GM12892 (cell line): ENCODE data around the gene CERS6.
"Not testable (repeated sequence)": the region's sequence is repeated elsewhere in the genome, so short reads cannot be mapped to it uniquely, and the experiment has no call there.

Source experiments
- DNase-seq: peaks from one replicate; pipeline ENCODE4 v3.0.0; 2011; ENCODE audit not compliant: insufficient read length
- FAIRE-seq: peaks from 2 replicates; lab custom pipeline; 2011; peaks lifted over from hg19 to GRCh38; lab: Jason Lieb, UNC
- POLR2A ChIP-seq: IDR thresholded peaks from 2 replicates; pipeline ENCODE4 v1.6.1; 2011; ENCODE audit warnings: low read depth, low read length, control low read depth
- POLR2AphosphoS5 ChIP-seq: IDR thresholded peaks from 2 replicates; pipeline ENCODE4 v1.6.1; 2011; ENCODE audit warnings: low read depth, low read length, control low read depth
- TAF1 ChIP-seq: IDR thresholded peaks from 2 replicates; pipeline ENCODE4 v1.6.1; 2011; ENCODE audit warnings: low read depth, mild to moderate bottlenecking, control low read depth, low read length, borderline replicate concordance

Gene CERS6

GRCh38 chr2:168766600-168766999, 310.5 kb downstream of the CERS6 start:
- DNase-seq (no peak), FAIRE-seq (no peak)

GRCh38 chr2:168767258-168767657, 311.2 kb downstream of the CERS6 start:
- TF ChIP-seq POLR2A, result no peak
- TF ChIP-seq POLR2AphosphoS5, result no peak
- TF ChIP-seq TAF1, result no peak
- no peak for DNase-seq
- FAIRE-seq, result no peak

More at GRCh38 chr2:168766600-168766999, 310.5 kb downstream of the CERS6 start:
- TF ChIP-seq TAF1, result no peak
- no peak for TF ChIP-seq POLR2A
- TF ChIP-seq POLR2AphosphoS5, result no peak

GRCh38 chr2:168768357-168768756, 312.3 kb downstream of the CERS6 start:
- FAIRE-seq, result not testable (repeated sequence)

GRCh38 chr2:168770796-168771195, 314.7 kb downstream of the CERS6 start:
- TF ChIP-seq POLR2A (no peak), POLR2AphosphoS5 (no peak), TAF1 (no peak)
- FAIRE-seq (no peak), DNase-seq (no peak)

More at GRCh38 chr2:168768357-168768756, 312.3 kb downstream of the CERS6 start:
- not testable (repeated sequence) for DNase-seq

- TF ChIP-seq POLR2AphosphoS5 (no peak), TAF1 (no peak), POLR2A (no peak)
- no peak for FAIRE-seq
- no peak for DNase-seq
Measured at GRCh38 chr2:168772704-168773103, 316.6 kb downstream of the CERS6 start.

- FAIRE-seq (no peak), DNase-seq (no peak)
- no peak for TF ChIP-seq POLR2A
- TF ChIP-seq TAF1, result no peak
- TF ChIP-seq POLR2AphosphoS5, result no peak
Measured at GRCh38 chr2:168773128-168773527, 317.1 kb downstream of the CERS6 start.

- FAIRE-seq (no peak), DNase-seq (no peak)
- TF ChIP-seq TAF1 (no peak), POLR2AphosphoS5 (no peak), POLR2A (no peak)
Measured at GRCh38 chr2:168773719-168774521, 317.8 kb downstream of the CERS6 start.

GRCh38 chr2:168775837-168776236, 319.8 kb downstream of the CERS6 start:
- no peak for TF ChIP-seq POLR2A
- TF ChIP-seq POLR2AphosphoS5, result no peak
- FAIRE-seq (no peak), DNase-seq (no peak)

GRCh38 chr2:168780669-168781071, 324.6 kb downstream of the CERS6 start:
- TF ChIP-seq POLR2A (no peak), POLR2AphosphoS5 (no peak), TAF1 (no peak)
- FAIRE-seq, result no peak
- DNase-seq, result no peak

- DNase-seq, result no peak
- FAIRE-seq, result no peak
- TF ChIP-seq TAF1, result no peak
- no peak for TF ChIP-seq POLR2A
- TF ChIP-seq POLR2AphosphoS5, result no peak
Measured at GRCh38 chr2:168781191-168781817, 325.2 kb downstream of the CERS6 start.

GRCh38 chr2:168782271-168782670, 326.2 kb downstream of the CERS6 start:
- TF ChIP-seq POLR2AphosphoS5 (no peak), POLR2A (no peak), TAF1 (no peak)
- FAIRE-seq, result no peak
- no peak for DNase-seq

GRCh38 chr2:168784993-168785392, 328.9 kb downstream of the CERS6 start:
- DNase-seq, result no peak
- TF ChIP-seq POLR2AphosphoS5 (no peak), POLR2A (no peak), TAF1 (no peak)
- FAIRE-seq, result no peak
